RPMI8226 (cell line): ENCODE data around the gene RIN3.

ENCODE experiments used
- DNase-seq: peaks from one replicate; pipeline ENCODE4 v3.0.0-alpha.2; 2015

RIN3 gene

GRCh38 chr14:92601131-92601710, 87.6 kb downstream of the RIN3 start:
- no peak for DNase-seq

GRCh38 chr14:92601757-92602417, 88.3 kb downstream of the RIN3 start:
- no peak for DNase-seq

- peak; percentile 34 for DNase-seq
Measured at GRCh38 chr14:92603309-92604242, 90.0 kb downstream of the RIN3 start.

- DNase-seq: no peak
Measured at GRCh38 chr14:92605274-92605940, 91.8 kb downstream of the RIN3 start.

- DNase-seq: no peak
Measured at GRCh38 chr14:92607251-92607650, 93.7 kb downstream of the RIN3 start.

- no peak for DNase-seq
Measured at GRCh38 chr14:92607702-92608429, 94.3 kb downstream of the RIN3 start.

- DNase-seq: no peak
Measured at GRCh38 chr14:92609955-92610354, 96.4 kb downstream of the RIN3 start.

- DNase-seq: no peak
Measured at GRCh38 chr14:92610849-92611271, 97.3 kb downstream of the RIN3 start.

GRCh38 chr14:92613008-92613658, 99.6 kb downstream of the RIN3 start:
- peak; percentile 49 for DNase-seq

GRCh38 chr14:92613681-92614260, 100.2 kb downstream of the RIN3 start:
- no peak for DNase-seq

GRCh38 chr14:92615451-92615850, 101.9 kb downstream of the RIN3 start:
- no peak for DNase-seq

GRCh38 chr14:92616178-92616577, 102.6 kb downstream of the RIN3 start:
- DNase-seq: no peak

GRCh38 chr14:92617581-92617980, 104.0 kb downstream of the RIN3 start:
- no peak for DNase-seq

- DNase-seq: no peak
Measured at GRCh38 chr14:92619671-92620456, 106.3 kb downstream of the RIN3 start.

GRCh38 chr14:92622311-92622710, 108.7 kb downstream of the RIN3 start:
- DNase-seq: no peak

- DNase-seq: no peak
Measured at GRCh38 chr14:92624764-92625163, 111.2 kb downstream of the RIN3 start.

- DNase-seq: no peak
Measured at GRCh38 chr14:92625213-92625612, 111.6 kb downstream of the RIN3 start.

GRCh38 chr14:92626041-92626440, 112.5 kb downstream of the RIN3 start:
- DNase-seq: no peak

- no peak for DNase-seq
Measured at GRCh38 chr14:92627707-92628215, 114.2 kb downstream of the RIN3 start.

GRCh38 chr14:92628636-92629035, 115.1 kb downstream of the RIN3 start:
- no peak for DNase-seq
